Sciatic nerve (tissue), 2 donors: ENCODE data around the gene TRAPPC2. TPM values are rescaled to one million over a fixed set of nuclear protein-coding genes. Genes with fewer than 3 reads are reported as not detected.
A peak's percentile ranks its signal among the peaks of the same experiment; 100 is the strongest.

Experiments used
- ATAC-seq: fragments of 200-7000 bp; cut with Tn5 transposase; one replicate; pipeline ENCODE4 v1.9.1; 2020; ENCODE audit warnings: mild to moderate bottlenecking, moderate library complexity
- DNase-seq: peaks from one replicate; pipeline ENCODE4 v3.0.0-alpha.2; 2020; ENCODE audit warnings: low spot score
- intact Hi-C: fragments of 100-400 bp; cut with DNase I; formaldehyde crosslinking; loops from one replicate; pipeline ENCODE4 v1.14.2; 2022
- total RNA-seq: library from RNA; stranded (reverse); fragmentation: NEBNext Ultra II Directional; extraction: Animal tissue kit (Norgen Biotek cat#: 25700); gene quantifications from one replicate; pipeline ENCODE4 v1.2.1, GENCODE V29; 2021
- donor health status: DM: no; HTN: no; CAD: no.
- donor health status: DM: no; HTN: no; CAD: no.

The TRAPPC2 gene
- 15.7 TPM for total RNA-seq

- DNase-seq (peak; percentile 97), ATAC-seq (peak; percentile 99)
- intact Hi-C loops = no loop called here
Observed at GRCh38 chrX:13734278-13735172, at the start of gene TRAPPC2, which contains the start of gene OFD1. TRAPPC2 (minus strand) TSS chrX:13734620; CDS start chrX:13719963, 14,657 bp downstream. OFD1 (plus strand) TSS chrX:13734748; CDS start chrX:13735072, 324 bp downstream.

GRCh38 chrX:13780868-13781427, 46.5 kb upstream of the TRAPPC2 start:
- no peak for DNase-seq
- no peak for ATAC-seq
- intact Hi-C loops = loop anchor here (2.0 kb wide), 1 partner anchor 16 kb away; no protein-coding TSS in a partner anchor

DNA sequence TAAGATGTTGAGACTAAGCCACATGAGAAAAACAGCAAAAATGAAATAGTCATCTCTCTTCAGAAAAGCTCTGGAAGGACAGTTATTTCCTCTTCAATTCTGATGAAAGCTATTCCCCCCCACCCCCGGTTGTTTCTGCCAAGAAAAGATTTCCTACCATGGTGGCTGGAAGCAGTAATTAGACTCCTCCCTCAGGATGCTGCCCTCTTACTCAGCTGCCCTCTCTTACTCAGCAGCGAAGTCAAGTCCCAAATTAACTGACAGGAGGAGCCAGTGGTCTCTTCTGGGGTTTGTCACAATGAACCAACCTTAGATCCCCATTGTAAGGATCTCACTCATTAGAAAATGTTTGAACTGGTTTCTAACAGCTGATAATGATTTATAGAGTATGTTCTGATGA, 44.5 kb upstream of the TRAPPC2 start:
- no peak for ATAC-seq

DNA sequence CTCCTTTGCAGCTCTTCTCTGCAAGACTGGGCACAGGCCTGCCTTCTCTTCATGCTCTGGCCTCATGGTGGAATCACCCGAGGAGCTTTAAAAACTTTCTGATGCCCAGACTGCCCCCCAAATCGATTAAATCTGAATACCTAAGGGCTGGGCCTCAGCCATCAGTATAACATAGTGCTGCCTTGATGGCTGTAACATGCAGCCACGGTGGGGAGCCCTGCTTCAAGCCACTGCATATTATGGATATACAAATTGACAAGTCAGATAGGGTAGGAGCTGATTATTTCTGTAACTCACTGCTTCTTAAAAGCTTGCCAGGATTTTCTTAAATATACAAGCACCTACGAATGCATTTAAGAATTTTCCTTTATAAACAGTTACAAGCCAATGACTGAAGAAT, 42.0 kb upstream of the TRAPPC2 start:
- intact Hi-C loops = no loop called here
- no peak for DNase-seq
- no peak for ATAC-seq

More for the DNA sequence above, 44.5 kb upstream of the TRAPPC2 start:
- DNase-seq = no peak
- intact Hi-C loops = no loop called here

- ATAC-seq = no peak
- intact Hi-C loops = no loop called here
Observed at GRCh38 chrX:13775837-13776236, 41.4 kb upstream of the TRAPPC2 start.

DNA sequence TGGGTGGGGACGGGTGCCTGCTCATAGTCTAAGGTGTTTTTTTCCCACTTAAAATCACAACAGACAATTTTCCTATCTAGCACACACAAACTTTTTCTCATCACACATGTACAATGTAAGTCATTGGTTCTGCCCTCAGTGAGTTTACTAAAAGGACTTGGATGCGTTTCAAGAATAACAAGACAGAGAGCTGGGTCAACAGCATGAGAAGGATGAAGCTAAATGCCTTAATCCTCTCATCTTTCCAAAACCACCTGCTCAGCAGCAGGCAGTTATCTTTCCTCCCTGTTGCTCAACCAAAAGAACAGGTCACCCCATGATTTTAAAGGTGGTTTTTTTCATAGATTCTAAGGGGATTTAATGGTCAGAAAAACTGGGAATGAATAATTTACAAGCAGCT, 40.3 kb upstream of the TRAPPC2 start:
- no peak for ATAC-seq
- intact Hi-C loops = no loop called here

More at GRCh38 chrX:13775837-13776236, 41.4 kb upstream of the TRAPPC2 start:
- DNase-seq = no peak

GRCh38 chrX:13770013-13770535, 35.7 kb upstream of the TRAPPC2 start:
- intact Hi-C loops = no loop called here
- DNase-seq = no peak

More for the DNA sequence above, 40.3 kb upstream of the TRAPPC2 start:
- DNase-seq = no peak

GRCh38 chrX:13768939-13769338, 34.5 kb upstream of the TRAPPC2 start:
- intact Hi-C loops = no loop called here
- no peak for ATAC-seq
- no peak for DNase-seq

More at GRCh38 chrX:13770013-13770535, 35.7 kb upstream of the TRAPPC2 start:
- no peak for ATAC-seq

DNA sequence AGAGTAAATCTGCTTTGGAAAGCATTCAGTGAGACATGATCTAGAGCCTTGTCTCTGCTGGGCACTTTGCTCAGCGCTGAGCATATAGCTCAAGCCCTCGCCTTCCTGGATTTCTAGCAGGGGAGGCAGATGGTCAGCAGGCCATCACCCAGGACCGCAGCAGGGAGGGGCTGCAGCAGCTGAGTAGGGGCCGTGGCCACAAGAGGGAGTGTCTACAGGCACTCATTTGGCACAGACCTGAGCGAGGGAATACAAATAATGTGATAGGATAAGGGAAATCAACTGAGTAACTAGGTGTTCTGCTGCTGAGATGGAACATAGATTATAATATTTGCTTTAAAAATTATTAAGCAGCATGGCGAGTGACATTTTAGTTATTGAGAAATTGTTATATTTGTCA, 30.3 kb upstream of the TRAPPC2 start:
- ATAC-seq = peak; percentile 64
- intact Hi-C loops = no loop called here

DNA sequence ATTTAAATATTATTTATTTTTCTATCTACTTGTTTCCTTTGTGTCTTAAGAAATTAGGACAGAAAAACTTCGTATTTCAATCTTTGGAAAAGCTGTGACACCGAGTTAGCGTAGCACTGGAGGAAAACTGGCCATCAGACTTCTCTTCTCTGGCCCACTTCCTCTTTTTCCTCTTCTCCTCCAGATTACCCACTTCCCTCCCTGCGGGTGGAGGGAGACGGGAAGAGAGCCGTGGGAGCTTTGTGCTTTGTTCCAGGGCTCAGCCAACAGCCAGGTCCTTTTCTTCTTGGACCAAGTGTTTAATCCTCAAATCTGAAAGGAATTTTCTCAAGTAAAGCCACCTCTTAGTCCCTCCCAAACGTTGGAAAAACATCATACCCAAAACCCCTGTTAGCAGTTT, 29.9 kb upstream of the TRAPPC2 start:
- DNase-seq (no peak), ATAC-seq (peak; percentile 72)
- intact Hi-C loops = no loop called here

More for the DNA sequence above, 30.3 kb upstream of the TRAPPC2 start:
- no peak for DNase-seq

DNA sequence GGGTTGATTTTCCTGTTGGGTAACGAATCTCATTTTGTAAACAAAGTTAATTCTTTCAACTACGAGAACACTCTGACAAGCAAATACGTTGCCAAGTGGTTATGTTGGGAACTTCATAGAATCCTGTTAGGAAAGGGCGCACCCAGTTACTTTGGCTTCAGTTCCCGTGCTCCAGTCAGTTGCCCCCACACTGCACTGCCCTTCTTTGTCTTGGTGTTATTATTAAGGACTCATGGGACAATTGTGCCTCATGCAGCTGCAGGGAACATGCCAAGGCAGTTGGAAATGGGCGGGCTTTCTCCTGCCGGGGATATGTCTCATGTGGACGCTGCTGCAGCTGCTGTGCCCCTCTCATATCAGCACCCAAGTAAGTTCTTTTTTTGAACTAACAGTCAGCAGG, 29.1 kb upstream of the TRAPPC2 start:
- DNase-seq = no peak
- intact Hi-C loops = no loop called here
- ATAC-seq = peak; percentile 60

DNA sequence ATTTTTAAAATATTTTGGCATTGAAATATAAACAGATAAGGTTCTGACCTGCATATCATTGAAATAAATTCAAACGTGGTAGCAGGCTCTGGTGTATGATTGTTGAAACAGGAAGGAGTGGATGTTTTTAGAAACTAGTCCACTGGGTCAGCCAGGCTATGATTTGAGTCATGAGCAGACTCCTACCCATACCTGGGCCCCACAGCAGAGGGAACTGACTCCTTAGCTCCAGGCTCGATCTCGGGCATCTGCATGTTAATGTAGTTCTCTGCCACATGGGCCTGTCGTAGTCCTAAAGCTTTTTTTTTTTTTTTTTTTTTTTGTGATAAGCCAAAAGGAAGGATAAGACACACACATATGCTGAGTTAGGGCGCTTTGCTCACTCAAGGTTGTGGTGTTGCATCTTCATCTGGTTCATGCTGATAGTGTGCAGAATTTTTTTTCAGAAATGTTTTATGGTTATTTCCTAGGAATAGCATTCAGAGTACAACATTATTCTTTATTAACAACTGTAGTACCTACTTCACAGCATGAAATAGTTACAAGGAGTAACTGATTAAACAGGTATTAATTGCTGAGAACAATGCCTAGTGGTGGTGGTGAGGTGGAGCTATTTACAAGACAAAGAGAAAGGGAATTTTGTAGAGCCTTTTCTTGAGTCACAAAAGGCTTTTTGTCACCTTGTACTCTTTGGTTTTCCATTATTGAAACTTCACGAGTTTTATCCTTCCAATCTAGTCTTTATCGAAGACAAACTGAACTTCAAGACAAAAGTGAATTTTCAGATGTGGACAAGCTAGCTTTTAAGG, 27.4 kb upstream of the TRAPPC2 start:
- no peak for DNase-seq
- intact Hi-C loops = no loop called here
- no peak for ATAC-seq

DNA sequence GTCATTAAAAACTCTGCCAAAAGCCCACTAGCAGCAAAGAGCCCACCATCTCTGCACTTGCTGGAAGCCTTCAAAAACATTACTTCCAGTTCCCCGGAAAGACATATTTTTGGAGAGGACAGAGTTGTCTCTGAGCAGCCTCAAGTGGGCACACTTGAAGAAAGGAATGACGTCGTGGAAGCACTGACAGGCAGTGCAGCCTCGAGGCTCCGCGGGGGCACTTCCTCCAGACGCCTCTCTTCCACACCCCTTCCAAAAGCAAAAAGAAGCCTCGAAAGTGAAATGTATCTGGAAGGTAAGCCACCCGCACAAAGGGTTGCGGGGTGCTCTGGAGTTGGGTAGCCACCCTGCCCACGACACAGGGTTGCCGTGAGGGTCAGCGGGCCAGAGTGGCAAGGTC, 26.0 kb upstream of the TRAPPC2 start:
- no peak for DNase-seq
- ATAC-seq = no peak
- intact Hi-C loops = no loop called here

DNA sequence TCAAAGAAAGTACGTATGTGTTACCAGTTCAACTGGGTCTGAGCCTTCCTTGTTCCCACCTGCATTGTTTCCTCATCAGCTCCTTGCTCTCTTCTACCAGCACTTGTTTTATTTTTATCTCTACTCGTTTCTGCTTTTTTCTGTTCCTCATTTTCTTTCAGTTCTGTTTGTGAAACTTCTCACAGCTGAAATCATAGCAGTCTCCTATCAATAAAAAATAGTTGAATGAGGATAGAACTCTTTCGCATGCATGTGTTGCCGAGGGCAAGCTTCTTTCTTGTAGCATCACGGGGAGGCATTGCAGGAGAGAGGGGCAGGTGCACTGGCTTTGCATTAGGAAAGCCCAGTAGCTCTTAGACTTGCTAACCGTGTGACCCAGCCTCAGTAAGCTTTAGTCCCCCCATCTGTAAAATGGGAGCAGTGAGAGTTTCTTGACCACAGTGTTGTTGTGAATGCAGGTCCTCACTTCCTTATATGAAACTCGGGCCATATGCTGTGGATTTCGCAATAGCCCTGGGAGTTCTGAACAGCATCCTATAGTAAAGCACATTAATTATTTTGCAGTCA, 24.8 kb upstream of the TRAPPC2 start:
- DNase-seq (no peak), ATAC-seq (no peak)
- intact Hi-C loops = no loop called here

DNA sequence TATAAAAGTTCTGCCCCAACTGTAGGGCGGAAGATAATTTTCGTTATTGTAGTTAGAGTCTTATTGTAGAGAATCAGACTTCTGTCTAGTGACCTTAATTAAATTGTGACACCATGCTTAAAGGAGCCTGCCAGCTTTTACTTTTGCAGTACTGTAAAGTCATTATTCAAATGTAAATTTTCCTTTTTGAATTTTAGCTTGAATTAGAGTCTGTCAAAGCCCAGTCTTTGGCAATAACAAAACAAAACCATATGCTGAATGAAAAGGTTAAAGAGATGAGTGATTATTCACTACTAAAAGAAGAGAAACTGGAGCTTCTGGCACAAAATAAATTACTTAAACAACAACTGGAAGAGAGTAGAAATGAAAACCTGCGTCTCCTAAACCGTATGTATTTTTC, 22.0 kb upstream of the TRAPPC2 start:
- intact Hi-C loops = no loop called here
- no peak for DNase-seq
- ATAC-seq = no peak

DNA sequence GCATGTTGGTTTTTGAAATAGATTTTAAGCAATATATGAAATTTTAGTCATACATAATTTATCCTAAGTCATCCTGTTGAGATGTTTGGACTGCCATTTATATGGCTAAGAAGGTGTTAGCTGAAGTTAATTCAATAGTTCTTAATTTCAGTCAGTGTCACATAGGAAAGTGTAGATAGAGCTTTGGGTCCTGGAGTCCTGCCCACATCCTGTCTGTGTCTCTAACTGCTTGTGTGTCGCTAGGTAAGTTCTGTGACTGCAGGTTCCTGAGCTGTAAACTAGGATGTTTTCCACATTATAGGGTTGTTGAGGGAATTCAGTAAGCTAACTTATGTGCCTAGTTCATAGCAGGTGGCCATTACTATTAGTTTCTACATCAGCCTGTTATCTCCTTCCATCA, 20.8 kb upstream of the TRAPPC2 start:
- no peak for ATAC-seq
- intact Hi-C loops = no loop called here

GRCh38 chrX:13754765-13755164, 20.3 kb upstream of the TRAPPC2 start:
- intact Hi-C loops = no loop called here
- no peak for DNase-seq

More for the DNA sequence above, 20.8 kb upstream of the TRAPPC2 start:
- DNase-seq = no peak

GRCh38 chrX:13752646-13753045, 18.2 kb upstream of the TRAPPC2 start:
- intact Hi-C loops = no loop called here

More at GRCh38 chrX:13754765-13755164, 20.3 kb upstream of the TRAPPC2 start:
- ATAC-seq = no peak

GRCh38 chrX:13752141-13752540, 17.7 kb upstream of the TRAPPC2 start:
- no peak for DNase-seq
- no peak for ATAC-seq
- intact Hi-C loops = no loop called here

More at GRCh38 chrX:13752646-13753045, 18.2 kb upstream of the TRAPPC2 start:
- ATAC-seq = no peak
- no peak for DNase-seq
